ENCODE results near the gene ABCD1. TPM values are rescaled to one million over a fixed set of nuclear protein-coding genes. Genes with fewer than 3 reads are reported as not detected.

Gene ABCD1
- total RNA-seq, 1 experiment from 2014 or later = 9.1 TPM

Other genes with a start within 250 kb of the ABCD1 start
- gene BGN, start 229.9 kb upstream of the ABCD1 start, total RNA-seq (2021) = 1.8 to 3.7 TPM (median 3.2 TPM) in 3 replicates
- gene ATP2B3, start 207.2 kb upstream of the ABCD1 start, total RNA-seq (2021) = 0.28 to 0.32 TPM (median 0.30 TPM) in 3 replicates
- 15.2 to 17.4 TPM (median 15.4 TPM) in 3 replicates for gene CCNQ, start 125.7 kb upstream of the ABCD1 start, total RNA-seq (2021)
- 2.5 to 2.8 TPM (median 2.5 TPM) in 3 replicates for gene DUSP9, start 77.7 kb upstream of the ABCD1 start, total RNA-seq (2021)
- gene PNCK, start 51.0 kb upstream of the ABCD1 start, total RNA-seq (2021) = 8.6 to 14.3 TPM (median 12.1 TPM) in 3 replicates
- gene SLC6A8, start 36.9 kb upstream of the ABCD1 start, total RNA-seq (2021) = 102 to 112 TPM (median 110 TPM) in 3 replicates
- 142 to 150 TPM (median 144 TPM) in 3 replicates for gene BCAP31, start 469 bp upstream of the ABCD1 start, total RNA-seq (2021)
- gene PLXNB3, start 39.4 kb downstream of the ABCD1 start, total RNA-seq (2021) = 2.5 to 4.2 TPM (median 2.9 TPM) in 3 replicates
- not detected in 3 replicates for gene SRPK3, start 56.2 kb downstream of the ABCD1 start, total RNA-seq (2021)
- gene IDH3G, start 69.5 kb downstream of the ABCD1 start, total RNA-seq (2021) = 50.4 to 52.9 TPM (median 52.4 TPM) in 3 replicates
- 203 to 237 TPM (median 232 TPM) in 3 replicates for gene SSR4, start 69.8 kb downstream of the ABCD1 start, total RNA-seq (2021)
- 120 to 175 TPM (median 161 TPM) in 3 replicates for gene PDZD4, start 105.7 kb downstream of the ABCD1 start, total RNA-seq (2021)
- gene L1CAM, start 161.3 kb downstream of the ABCD1 start, total RNA-seq (2021) = 40.2 to 55.2 TPM (median 49.4 TPM) in 3 replicates
- 0.11 TPM in 1 of 3 replicates, not detected in the others for gene AVPR2, start 179.8 kb downstream of the ABCD1 start, total RNA-seq (2021)
- 52.1 to 66.9 TPM (median 65.3 TPM) in 3 replicates for gene ARHGAP4, start 201.4 kb downstream of the ABCD1 start, total RNA-seq (2021)
- 97.1 to 107 TPM (median 101 TPM) in 3 replicates for gene NAA10, start 210.2 kb downstream of the ABCD1 start, total RNA-seq (2021)
- gene RENBP, start 219.8 kb downstream of the ABCD1 start, total RNA-seq (2021) = 14.0 to 18.6 TPM (median 16.2 TPM) in 3 replicates
- 121 to 130 TPM (median 125 TPM) in 3 replicates for gene HCFC1, start 247.0 kb downstream of the ABCD1 start, total RNA-seq (2021)
- gene TMEM187, start 247.9 kb downstream of the ABCD1 start, total RNA-seq (2021) = 8.4 to 12.3 TPM (median 10.1 TPM) in 3 replicates